DMS53 (cell line): ENCODE measurements around the gene ARIH2.
"Not testable (repeated sequence)": the region's sequence is repeated elsewhere in the genome, so short reads cannot be mapped to it uniquely, and the experiment has no call there.

Experiments used
- DNase-seq: peaks from one replicate; lab custom pipeline; 2025; lab: John Stamatoyannopoulos, UW

Gene ARIH2

GRCh38 chr3:48918388-48919214 lies at the start of gene ARIH2:
TSS of gene ARIH2 (plus strand) at chr3:48918842. CDS start at chr3:48927559, 8,717 bp downstream.
- DNase-seq = peak; percentile 85

- no peak for DNase-seq
These were observed 41.0 kb upstream of the ARIH2 start for GRCh38 chr3:48877671-48878070.

GRCh38 chr3:48879307-48879993 lies 39.2 kb upstream of the ARIH2 start:
- no peak for DNase-seq

GRCh38 chr3:48879994-48880377 lies 38.7 kb upstream of the ARIH2 start:
- DNase-seq = no peak

GRCh38 chr3:48881006-48881405 lies 37.6 kb upstream of the ARIH2 start:
- DNase-seq = no peak

GRCh38 chr3:48881652-48882114 lies 37.0 kb upstream of the ARIH2 start:
- DNase-seq = no peak

GRCh38 chr3:48885753-48886152 lies 32.9 kb upstream of the ARIH2 start:
- no peak for DNase-seq

- no peak for DNase-seq
These were observed 27.0 kb upstream of the ARIH2 start for GRCh38 chr3:48891606-48892005.

GRCh38 chr3:48894516-48894915 lies 24.1 kb upstream of the ARIH2 start:
- DNase-seq = no peak

GRCh38 chr3:48896936-48897335 lies 21.7 kb upstream of the ARIH2 start:
- DNase-seq = no peak

GRCh38 chr3:48897460-48898376 lies 20.9 kb upstream of the ARIH2 start:
- peak; percentile 27 for DNase-seq

- DNase-seq = peak; percentile 86
These were observed 20.0 kb upstream of the ARIH2 start, which contains the start of gene SLC25A20 for GRCh38 chr3:48898383-48899234. TSS of gene SLC25A20 (minus strand) at chr3:48898882. CDS start at chr3:48898794, 88 bp downstream.

- DNase-seq = no peak
These were observed 19.4 kb upstream of the ARIH2 start for GRCh38 chr3:48899273-48899672.

GRCh38 chr3:48907026-48907425 lies 11.6 kb upstream of the ARIH2 start:
- DNase-seq = not testable (repeated sequence)

- peak; percentile 2 for DNase-seq
These were observed 3.3 kb upstream of the ARIH2 start for GRCh38 chr3:48915296-48915695.

GRCh38 chr3:48919215-48920138 lies 835 bp downstream of the ARIH2 start:
- DNase-seq = peak; percentile 57

GRCh38 chr3:48926425-48927392 lies 8.1 kb downstream of the ARIH2 start:
- DNase-seq = no peak

GRCh38 chr3:48927928-48928327 lies 9.3 kb downstream of the ARIH2 start:
- DNase-seq = no peak

GRCh38 chr3:48928679-48929078 lies 10.0 kb downstream of the ARIH2 start:
- no peak for DNase-seq
